Progenitor cell of endocrine pancreas (in vitro differentiated cells): ENCODE data around the gene POFUT1. TPM values are rescaled to one million over a fixed set of nuclear protein-coding genes. Genes with fewer than 3 reads are reported as not detected.

Experiments
- DNase-seq: peaks from one replicate; pipeline ENCODE4 v3.0.0; 2021; ENCODE audit warnings: low spot score; ENCODE audit not compliant: unreplicated experiment
- H3K27ac Mint-ChIP-seq: 2 replicates; pipeline ENCODE4 v1.8.0; 2021; ENCODE audit warnings: mild to moderate bottlenecking, moderate library complexity, mixed read lengths
- H3K27me3 Mint-ChIP-seq: 2 replicates; pipeline ENCODE4 v1.8.0; 2021; ENCODE audit warnings: mixed read lengths
- H3K36me3 Mint-ChIP-seq: 2 replicates; pipeline ENCODE4 v1.8.0; 2022; ENCODE audit warnings: mixed read lengths; ENCODE audit not compliant: insufficient read depth
- H3K4me1 Mint-ChIP-seq: 2 replicates; pipeline ENCODE4 v1.8.0; 2021; ENCODE audit warnings: low read depth, mixed read lengths
- H3K4me3 Mint-ChIP-seq: 2 replicates; pipeline ENCODE4 v1.8.0; 2021; ENCODE audit warnings: low read depth, mild to moderate bottlenecking, moderate library complexity, mixed read lengths
- H3K9me3 Mint-ChIP-seq: 2 replicates; pipeline ENCODE4 v1.8.0; 2021; ENCODE audit warnings: low read depth, mixed read lengths
- CTCF ChIP-seq: fragments of 200-600 bp; sonication (generic); IDR thresholded peaks from one replicate; pipeline ENCODE4 v1.5.0; 2021; ENCODE audit warnings: antibody characterized with exemption, mild to moderate bottlenecking; ENCODE audit not compliant: unreplicated experiment
- total RNA-seq: library from RNA; stranded (reverse); gene quantifications from 2 replicates; pipeline ENCODE4 v1.2.1, GENCODE V29; 2021

POFUT1 gene
- total RNA-seq, 1 donor from 2014 or later = 49.8 TPM

DNA sequence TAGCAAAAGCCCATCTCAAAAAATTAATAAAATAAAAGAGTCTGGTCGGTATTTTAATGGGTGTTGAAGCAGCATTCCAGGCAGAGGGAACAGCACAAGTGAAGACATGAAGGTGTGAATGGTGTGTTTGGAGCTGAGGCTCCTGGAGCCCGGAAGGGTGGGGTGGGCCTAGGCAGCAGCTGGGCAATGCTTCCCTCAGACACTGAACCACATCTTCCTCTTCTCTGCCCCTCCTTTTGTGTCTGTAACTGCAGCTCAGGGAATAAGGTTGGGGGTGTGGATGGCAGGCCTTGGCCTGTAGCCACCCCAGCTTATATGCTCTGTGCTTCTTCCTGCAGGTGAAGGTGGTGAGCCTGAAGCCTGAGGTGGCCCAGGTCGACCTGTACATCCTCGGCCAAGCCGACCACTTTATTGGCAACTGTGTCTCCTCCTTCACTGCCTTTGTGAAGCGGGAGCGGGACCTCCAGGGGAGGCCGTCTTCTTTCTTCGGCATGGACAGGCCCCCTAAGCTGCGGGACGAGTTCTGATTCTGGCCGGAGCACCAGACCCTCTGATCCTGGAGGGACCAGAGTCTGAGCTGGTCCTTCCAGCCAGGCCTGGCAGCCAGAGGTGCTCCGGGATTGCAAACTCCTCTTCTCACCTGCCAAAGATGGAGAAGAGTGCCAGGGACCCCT, 26.6 kb downstream of the POFUT1 start:
- Mint-ChIP-seq H3K27ac (no peak overlapping the region), H3K36me3 (peaks cover 36% of the 10 kb centered on the region), H3K27me3 (no peaks in the 10 kb centered on the region), H3K4me3 (no peak overlapping the region), H3K4me1 (peaks cover 3% of the 10 kb centered on the region), H3K9me3 (no peaks in the 10 kb centered on the region)
- no peak for TF ChIP-seq CTCF
- DNase-seq = no peak

- no peak overlapping the region for H3K4me3 Mint-ChIP-seq
- peaks cover 34% of the 10 kb centered on the region for H3K36me3 Mint-ChIP-seq
- peak overlapping the region; percentile 46 for H3K27ac Mint-ChIP-seq
- H3K4me1 Mint-ChIP-seq = peaks cover 12% of the 10 kb centered on the region
- no peak for TF ChIP-seq CTCF
- DNase-seq = no peak
- no peaks in the 10 kb centered on the region for H3K9me3 Mint-ChIP-seq
- H3K27me3 Mint-ChIP-seq = no peaks in the 10 kb centered on the region
Observed at GRCh38 chr20:32235331-32236047, 27.8 kb downstream of the POFUT1 start.

DNA sequence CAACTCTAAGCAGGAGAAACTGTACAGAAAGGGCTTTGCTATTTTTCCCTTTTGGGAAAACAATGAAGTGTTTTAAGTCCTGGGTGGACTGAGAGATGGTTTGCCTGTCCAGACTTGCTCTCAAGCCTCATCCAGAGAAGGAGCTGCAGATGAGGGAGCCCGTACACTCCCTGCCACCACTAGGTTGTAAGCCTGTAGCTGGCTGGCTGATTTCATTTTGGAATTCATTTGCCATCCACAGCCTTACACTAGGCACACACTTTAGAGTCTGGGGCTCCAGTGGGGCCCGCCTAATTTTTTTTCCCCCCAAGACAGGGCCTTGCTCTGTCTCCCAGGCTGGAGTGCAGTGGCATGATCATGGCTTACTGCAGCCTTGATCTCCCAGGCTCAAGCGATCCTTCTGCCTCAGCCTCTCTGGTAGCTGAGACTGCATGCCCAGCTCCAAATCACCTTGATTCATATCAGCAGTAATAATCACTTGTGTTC, 28.4 kb downstream of the POFUT1 start:
- Mint-ChIP-seq H3K36me3 (peaks cover 28% of the 10 kb centered on the region), H3K9me3 (no peaks in the 10 kb centered on the region), H3K27me3 (no peaks in the 10 kb centered on the region), H3K4me3 (no peak overlapping the region), H3K4me1 (peaks cover 15% of the 10 kb centered on the region), H3K27ac (no peak overlapping the region)
- no peak for TF ChIP-seq CTCF
- DNase-seq = no peak

- Mint-ChIP-seq H3K9me3 (no peaks in the 10 kb centered on the region), H3K27me3 (no peaks in the 10 kb centered on the region), H3K27ac (no peak overlapping the region), H3K4me3 (no peak overlapping the region), H3K4me1 (peaks cover 15% of the 10 kb centered on the region), H3K36me3 (peaks cover 21% of the 10 kb centered on the region)
- no peak for DNase-seq
- TF ChIP-seq CTCF = no peak
Observed at GRCh38 chr20:32236819-32237218, 29.1 kb downstream of the POFUT1 start.

GRCh38 chr20:32237419-32237818, 29.7 kb downstream of the POFUT1 start:
- no peak for DNase-seq
- H3K27me3 Mint-ChIP-seq = no peaks in the 10 kb centered on the region
- H3K27ac Mint-ChIP-seq = no peak overlapping the region
- H3K4me3 Mint-ChIP-seq = no peak overlapping the region
- peaks cover 19% of the 10 kb centered on the region for H3K36me3 Mint-ChIP-seq
- H3K4me1 Mint-ChIP-seq = peaks cover 15% of the 10 kb centered on the region
- H3K9me3 Mint-ChIP-seq = no peaks in the 10 kb centered on the region
- TF ChIP-seq CTCF = no peak
